Esophagus squamous epithelium (tissue), 4 donors: ENCODE data around the gene SRBD1.

Experiments
- POLR2A ChIP-seq, 4 donors: fragments of 450-650 bp; IDR thresholded peaks; one replicate each; pipeline ENCODE4 v1.6.1; 2017; ENCODE audit warnings: antibody characterized with exemption in 4 of 4, mild to moderate bottlenecking in 4 of 4, moderate library complexity in 3 of 4
- TF ChIP-seq, protein P1 (sequence below), 6 experiments: fragments of 450-650 bp in 4 of 6; fragments of 200-600 bp in 2 of 6; sonication (generic) in 2 of 6; IDR thresholded peaks; one replicate each; pipeline ENCODE4 v1.5.1; 2016 to 2019; ENCODE audit warnings: antibody characterized with exemption in 6 of 6, mild to moderate bottlenecking in 4 of 6, moderate library complexity in 4 of 6

DNA sequence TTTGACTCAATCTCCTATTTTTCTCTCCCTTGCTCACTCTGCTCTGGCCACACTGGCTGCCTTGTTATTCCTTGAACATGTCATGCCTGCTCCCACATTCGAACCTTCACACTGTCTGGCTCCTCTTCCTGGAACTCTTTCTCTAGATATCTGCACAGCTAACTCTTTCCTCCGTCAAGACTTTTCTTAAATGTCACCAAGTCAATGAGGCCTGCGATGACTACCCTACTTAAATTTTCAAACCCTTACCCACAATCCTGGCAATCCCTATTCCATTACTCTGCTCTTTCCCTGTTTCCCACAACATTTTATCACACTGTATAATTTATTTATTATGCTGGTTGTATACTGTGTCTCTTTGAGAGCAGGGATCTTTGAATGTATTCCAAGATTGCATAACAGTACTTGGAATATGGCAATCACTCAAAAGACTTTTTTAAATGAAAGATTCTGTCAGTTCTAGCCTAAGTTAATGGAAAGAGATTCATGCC, 206.2 kb downstream of the SRBD1 start:
- no peak for TF ChIP-seq POLR2A (IDR thresholded peaks at IDR 0.05)
- TF ChIP-seq, protein P1, sequence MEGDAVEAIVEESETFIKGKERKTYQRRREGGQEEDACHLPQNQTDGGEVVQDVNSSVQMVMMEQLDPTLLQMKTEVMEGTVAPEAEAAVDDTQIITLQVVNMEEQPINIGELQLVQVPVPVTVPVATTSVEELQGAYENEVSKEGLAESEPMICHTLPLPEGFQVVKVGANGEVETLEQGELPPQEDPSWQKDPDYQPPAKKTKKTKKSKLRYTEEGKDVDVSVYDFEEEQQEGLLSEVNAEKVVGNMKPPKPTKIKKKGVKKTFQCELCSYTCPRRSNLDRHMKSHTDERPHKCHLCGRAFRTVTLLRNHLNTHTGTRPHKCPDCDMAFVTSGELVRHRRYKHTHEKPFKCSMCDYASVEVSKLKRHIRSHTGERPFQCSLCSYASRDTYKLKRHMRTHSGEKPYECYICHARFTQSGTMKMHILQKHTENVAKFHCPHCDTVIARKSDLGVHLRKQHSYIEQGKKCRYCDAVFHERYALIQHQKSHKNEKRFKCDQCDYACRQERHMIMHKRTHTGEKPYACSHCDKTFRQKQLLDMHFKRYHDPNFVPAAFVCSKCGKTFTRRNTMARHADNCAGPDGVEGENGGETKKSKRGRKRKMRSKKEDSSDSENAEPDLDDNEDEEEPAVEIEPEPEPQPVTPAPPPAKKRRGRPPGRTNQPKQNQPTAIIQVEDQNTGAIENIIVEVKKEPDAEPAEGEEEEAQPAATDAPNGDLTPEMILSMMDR (IDR thresholded peaks at IDR 0.05) = no peak
